Fibroblast of skin of left biceps (primary cell): ENCODE measurements around the gene WAS.
"Not testable (repeated sequence)": the region's sequence is repeated elsewhere in the genome, so short reads cannot be mapped to it uniquely, and the experiment has no call there.

Source experiments
- DNase-seq, 2 experiments: peaks; one replicate each; pipeline ENCODE4 v3.0.0-alpha.2; 2013; ENCODE audit warnings: low read depth in 2 of 2

Gene WAS

GRCh38 chrX:48685416-48685815 lies 1.8 kb downstream of the WAS start:
- DNase-seq, result no peak

- DNase-seq, result no peak
Observed at GRCh38 chrX:48688531-48689150, 5.0 kb downstream of the WAS start.

DNA sequence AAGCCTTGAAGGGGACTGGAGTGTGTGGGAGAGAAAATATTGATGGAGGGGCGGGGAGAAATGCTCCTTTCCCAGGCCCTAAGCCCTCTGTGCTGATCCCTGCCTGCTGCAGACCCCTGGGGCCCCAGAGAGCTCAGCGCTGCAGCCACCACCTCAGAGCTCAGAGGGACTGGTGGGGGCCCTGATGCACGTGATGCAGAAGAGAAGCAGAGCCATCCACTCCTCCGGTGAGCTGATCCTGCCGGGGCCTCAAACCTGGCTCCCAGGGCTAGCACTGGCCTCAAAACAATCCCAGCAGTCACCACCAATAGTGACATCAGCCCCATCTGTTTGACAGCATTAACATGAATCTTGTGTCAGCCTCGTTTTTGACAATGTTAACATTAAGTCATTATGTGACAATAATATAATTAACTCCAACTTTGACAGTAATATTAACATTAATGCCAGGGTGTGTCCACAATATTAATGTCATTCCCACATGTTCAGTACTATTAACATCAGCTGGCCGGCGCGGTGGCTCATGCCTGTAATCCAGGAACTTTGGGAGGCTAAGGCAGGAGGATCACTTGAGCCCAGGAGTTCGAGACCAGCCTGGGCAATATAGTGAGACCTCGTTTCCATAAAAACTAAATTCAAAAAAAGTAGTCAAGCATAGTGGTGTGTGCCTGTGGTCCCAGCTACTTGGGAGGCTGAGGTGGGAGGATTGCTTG lies 5.8 kb downstream of the WAS start:
- DNase-seq, result no peak

DNA sequence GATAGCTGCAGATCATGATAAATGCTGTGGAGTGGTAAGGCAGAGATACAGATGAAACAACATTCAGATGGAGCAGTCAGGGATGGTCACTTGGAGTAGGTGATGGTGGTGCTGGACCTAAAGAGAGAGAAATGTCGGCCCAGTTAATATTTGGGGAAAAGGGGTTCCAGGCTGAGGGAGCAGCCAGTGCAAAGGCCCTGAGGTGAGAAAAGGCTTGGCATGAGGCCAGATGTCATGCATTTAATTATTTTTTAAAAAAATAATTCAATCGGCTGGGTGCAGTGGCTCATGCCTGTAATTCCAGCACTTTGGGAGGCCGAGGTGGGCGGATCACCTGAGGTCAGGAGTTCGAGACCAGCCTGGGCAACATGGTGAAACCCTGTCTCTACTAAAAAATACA lies 8.1 kb downstream of the WAS start:
- not testable (repeated sequence) for DNase-seq

- no peak for DNase-seq
Observed at GRCh38 chrX:48694776-48695533, 11.4 kb downstream of the WAS start.

DNA sequence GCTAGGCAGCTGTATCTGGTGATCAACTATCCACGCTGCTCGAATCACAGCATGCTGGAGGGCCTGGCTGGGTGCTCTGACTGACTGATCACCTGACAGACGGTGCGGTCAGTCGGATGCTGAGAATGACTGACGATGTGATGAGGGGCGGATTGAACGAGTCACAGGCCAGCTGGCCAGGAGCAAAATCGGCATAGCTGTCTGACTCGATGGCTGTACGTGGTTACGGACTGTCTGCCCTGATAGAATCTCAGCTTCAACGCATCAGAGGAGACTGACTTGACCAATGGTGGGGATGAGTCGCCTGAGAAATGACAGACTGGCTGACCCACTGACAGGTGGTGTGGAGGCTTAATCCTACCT lies 11.9 kb downstream of the WAS start:
- no peak for DNase-seq

- DNase-seq, result no peak
Observed at GRCh38 chrX:48695925-48696300, 12.3 kb downstream of the WAS start.

- DNase-seq, result peak; percentile 56 to 60
Observed at GRCh38 chrX:48696301-48696908, 12.8 kb downstream of the WAS start, which contains the start of gene SUV39H1. Gene SUV39H1 (plus strand): TSS chrX:48696734. CDS start chrX:48696785, 51 bp downstream.

DNA sequence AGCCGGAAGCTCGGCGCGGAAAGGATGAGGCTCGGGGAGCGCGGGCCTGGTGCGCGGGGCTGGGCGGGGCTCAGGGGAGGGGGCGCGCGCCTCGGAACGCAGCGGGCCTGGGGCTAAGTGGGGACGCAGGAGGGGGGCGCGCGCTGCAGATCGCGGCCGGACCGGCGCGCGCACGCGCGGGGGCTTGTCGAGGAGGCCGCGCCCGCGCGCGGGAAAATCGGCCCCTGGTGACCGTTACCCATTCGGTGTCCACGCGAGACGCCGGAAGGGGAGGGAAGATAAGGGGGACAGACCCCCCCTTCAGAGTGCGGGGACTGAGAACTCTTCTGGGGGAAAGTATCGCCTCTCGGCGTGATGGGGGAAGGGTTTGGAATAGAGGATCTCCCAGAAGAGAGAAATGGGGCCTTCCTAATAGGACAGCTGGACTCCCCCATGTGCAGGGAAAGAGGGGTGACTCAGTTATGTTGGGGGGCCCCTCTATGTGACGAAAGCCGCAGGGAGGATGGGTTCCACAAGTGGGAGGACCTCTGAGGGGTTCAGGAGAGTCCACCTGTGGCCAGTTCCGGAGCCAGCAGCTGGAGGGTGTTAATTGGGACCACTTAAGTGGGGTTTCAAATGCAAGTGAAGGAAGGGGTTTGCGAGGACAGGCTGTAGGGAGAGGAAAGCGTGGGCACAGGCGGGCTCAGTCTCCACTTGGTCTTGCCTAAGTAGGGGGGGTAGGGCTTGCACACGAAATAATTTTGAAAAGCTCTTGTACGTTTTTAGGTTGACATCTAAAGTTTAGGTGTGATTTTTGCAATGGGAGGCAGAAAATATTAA lies 13.5 kb downstream of the WAS start:
- DNase-seq, result no peak

- no peak for DNase-seq
Observed at GRCh38 chrX:48698306-48698705, 14.7 kb downstream of the WAS start.

GRCh38 chrX:48700246-48700645 lies 16.6 kb downstream of the WAS start:
- DNase-seq, result no peak

DNA sequence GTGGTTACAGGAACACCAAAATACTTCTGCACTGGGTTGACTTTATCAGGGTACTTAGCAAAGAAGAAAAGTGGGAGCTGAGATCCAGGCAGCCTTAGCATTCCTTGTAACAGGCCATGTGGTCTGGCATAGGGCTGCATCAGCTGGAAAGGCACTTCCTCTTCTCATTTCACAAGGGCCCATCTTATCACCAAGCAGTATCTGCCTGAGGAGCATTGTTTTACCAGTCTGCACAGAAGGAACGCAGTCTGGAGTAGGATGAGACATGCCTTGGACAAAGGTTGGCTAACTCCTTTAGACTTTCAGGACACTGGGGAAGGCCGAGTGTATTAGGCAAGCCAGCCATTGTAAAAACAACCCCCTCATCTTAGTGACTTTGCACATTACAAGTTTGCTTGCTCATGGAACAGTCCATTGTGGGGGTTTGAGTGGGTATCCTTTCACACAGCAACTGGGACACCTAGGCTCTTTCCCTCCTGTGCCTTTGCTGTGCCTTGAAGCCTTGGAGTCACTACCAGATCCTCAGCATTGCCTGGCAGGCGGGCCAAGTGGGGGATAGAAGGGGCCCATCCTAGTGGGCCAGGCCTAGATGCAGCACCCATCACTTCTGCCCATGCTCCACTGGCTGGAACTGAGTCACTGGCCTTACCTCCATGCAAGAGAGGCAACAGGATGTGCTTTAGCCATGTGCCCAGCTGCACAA lies 17.5 kb downstream of the WAS start:
- no peak for DNase-seq

DNA sequence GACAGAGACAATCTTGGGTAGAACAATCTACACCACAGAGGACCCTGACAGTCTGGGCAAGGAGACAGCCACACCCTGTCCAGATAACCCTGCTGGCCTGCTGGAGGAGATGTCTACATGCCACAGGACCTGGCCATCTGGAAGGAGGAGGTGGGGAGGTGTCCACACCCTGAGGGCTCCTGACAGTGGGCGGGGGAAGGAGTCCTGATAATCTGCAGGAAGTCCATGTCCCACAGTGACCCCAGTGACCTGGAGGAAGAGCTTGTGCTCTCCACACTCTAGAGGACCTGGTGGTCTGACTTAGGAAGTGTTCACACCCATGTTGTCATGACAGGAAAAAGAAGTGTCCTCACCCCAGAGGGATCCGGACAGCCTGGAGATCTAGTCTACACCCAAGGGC lies 18.4 kb downstream of the WAS start:
- no peak for DNase-seq

GRCh38 chrX:48702716-48703115 lies 19.1 kb downstream of the WAS start:
- DNase-seq, result no peak

GRCh38 chrX:48703228-48703627 lies 19.6 kb downstream of the WAS start:
- DNase-seq, result no peak

DNA sequence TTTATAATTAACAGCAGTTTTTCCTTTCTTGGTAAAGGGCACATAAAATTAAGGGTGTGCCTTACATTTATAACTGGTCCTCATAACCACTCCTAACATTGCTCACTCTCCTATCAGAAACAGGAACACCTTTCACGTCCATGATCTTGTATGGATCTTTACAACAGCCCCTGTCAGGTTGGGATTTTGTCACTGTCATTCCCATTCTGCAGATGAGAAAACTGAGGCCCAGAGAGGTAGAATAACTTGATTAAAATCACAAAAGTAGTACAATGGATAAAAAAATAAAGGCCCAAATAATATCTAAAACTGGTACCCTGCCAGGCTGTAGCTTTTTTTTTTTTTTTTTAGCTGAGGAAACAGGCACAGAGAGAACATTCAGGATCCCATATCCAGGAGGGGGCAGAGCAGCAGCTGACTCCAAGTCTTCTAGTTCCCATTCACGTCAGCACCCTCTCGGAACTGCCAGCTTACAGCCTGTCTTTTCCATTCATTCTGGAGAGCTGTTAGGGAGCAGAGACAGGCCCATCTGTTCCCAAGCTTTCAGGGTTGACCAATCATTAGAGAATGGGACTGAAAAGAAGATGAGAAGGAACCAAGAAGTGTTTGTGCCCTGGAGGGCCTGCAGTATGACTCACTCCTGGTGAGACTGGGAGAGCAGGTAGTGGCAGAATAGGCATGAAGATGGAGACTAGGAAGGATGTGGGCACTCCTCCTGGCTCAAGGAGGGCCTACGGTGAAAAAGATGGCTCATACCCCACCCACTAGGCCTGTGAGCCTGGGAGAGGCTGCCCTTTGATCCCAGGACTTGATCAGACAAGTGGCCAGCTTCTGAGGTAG lies 20.3 kb downstream of the WAS start:
- DNase-seq, result no peak

DNA sequence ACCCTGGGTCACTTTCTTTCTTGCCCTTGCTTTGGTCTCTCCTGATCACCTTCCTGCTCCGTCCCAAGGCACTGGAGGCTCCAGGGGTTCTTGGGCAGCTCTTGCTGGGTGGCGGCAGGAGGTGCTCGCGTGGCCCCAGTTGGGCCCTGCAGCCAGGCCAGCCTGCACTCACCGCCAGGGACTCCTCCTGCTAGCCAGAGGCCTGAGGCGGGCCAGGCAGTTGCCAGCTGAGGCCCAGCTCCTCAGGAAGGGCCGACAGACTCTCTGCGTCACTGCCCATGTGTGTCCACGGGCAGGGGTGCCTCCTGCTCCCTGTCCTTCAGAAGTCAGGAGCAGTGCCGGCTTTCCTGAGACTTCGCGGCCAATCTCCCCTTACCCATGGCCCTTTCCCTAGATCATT lies 22.3 kb downstream of the WAS start:
- no peak for DNase-seq

- DNase-seq, result no peak
Observed at GRCh38 chrX:48709522-48710112, 26.0 kb downstream of the WAS start.

GRCh38 chrX:48711162-48711928 lies 27.7 kb downstream of the WAS start:
- no peak for DNase-seq
